Stimulated activated CD4-positive, alpha-beta T cell treated with anti-CD3 and anti-CD28 coated beads, Interleukin-15, amount 100 ng/mL, for 24 hours (primary cell): ENCODE results near the gene CCDC137.

Experiments used
- DNase-seq: peaks from one replicate; pipeline ENCODE4 v3.0.0-alpha.2; 2020

Gene CCDC137

DNA sequence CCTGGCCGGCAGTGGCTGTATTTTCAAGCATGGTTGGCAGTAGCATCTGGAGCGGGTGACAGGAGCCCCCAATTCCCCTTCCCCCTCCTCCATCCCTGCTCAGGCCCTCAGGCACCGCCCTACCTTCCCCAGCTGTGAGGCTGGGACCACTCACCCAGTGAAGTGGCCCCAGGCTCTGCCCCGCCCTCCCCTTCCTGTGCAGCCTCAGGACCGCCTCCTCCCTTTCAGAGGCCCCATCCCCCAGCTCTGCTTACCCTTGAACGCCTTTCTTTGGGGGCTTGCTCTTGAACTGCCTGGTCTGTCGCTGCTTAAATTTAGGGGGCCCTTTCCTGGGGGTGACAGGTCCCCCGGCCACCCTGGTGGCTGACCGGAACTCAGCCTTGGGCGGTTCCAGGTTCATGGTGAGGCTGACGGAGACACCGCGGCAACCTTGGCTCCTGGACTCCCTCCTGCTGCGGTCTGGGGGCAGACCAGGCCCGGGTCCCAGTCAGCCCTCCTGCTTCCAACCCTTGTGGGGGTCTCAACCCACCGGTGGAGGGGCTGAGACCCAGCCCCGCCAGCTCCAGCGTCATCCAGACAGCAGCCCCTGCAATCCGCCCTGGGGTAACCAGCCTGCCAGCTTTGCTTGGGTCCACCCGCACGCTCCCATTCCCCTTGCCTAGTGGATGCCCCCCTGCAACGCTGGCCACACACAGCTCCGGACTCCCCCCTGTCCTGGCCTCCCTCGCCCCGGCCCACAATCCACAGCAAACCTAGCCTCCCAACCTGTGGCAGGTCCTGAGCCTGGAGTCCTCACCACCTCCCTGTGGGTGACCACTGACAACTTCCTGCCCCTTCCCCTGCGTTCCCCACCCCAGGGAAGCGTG lies 13.4 kb upstream of the CCDC137 start:
- DNase-seq: peak; percentile 26

DNA sequence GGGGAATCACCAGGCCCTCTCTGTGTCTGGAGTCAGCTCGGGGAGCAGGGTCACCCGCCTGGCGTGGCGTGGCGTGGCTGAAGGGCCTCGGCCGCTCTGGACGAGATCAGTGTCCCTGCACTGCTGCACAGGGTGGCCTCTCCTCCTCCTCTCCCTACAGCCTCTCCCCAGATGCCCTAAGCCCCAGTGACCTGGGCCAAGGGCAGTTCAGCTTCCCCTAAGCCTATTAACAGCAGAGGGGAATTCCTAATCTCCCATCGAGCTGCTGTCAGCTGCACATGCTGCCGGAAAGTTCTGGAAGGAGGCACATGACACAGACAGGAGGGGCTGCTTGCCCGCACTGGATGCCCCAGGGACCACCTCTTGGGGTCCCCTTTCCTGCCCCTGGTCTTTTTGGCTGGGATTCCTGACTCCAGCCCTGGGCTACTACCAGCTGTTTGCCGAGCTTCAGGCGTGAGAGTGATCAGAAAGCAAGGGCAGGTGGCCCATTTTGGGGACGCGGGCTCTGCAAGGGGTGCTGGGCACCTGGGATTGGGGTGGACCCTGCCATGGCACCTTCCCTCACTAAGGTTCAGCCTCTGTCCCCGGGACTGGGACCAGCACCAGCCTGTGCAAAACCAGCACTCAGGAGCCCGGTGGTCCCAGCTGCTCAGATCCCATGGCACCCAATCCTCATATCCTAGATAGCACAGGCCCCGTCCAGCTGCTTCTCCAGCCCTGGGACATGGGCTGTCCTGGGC lies 11.0 kb upstream of the CCDC137 start:
- no peak for DNase-seq

DNA sequence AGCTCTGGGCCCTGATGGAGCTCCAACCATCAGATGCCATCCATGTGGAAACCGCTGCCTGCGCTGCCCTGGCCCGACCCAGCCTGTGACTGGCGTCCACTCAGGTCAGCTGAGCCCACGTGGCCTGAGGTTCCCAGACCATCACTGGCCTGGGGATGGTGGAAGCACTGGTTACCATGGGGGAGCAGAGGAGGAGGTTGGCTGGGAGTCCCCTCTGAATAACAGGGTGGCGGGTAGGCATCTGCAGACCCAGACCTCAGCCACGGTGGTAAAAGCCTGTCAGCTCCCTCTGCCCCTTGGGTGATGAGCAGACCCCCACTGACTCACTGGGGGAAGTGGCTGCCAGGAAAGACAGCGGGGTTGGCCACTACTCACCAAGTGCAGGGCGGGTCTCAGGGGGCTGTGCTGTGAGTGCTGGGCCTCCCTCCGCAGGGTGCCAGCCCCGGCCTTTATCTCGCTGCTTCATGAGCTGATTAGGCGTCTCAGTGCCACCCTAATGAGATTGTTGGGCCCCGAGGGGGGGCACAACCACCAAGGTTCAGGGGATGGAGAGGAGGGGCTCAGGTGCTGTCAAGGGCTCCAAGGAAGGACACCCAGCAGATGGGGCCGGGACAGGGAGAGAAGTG lies 10.3 kb upstream of the CCDC137 start, which contains the start of gene PDE6G:
Gene PDE6G (minus strand): TSS at position 425 of the 626 bp plus-strand sequence. CDS start 3,237 bp downstream, outside the sequence.
- no peak for DNase-seq

DNA sequence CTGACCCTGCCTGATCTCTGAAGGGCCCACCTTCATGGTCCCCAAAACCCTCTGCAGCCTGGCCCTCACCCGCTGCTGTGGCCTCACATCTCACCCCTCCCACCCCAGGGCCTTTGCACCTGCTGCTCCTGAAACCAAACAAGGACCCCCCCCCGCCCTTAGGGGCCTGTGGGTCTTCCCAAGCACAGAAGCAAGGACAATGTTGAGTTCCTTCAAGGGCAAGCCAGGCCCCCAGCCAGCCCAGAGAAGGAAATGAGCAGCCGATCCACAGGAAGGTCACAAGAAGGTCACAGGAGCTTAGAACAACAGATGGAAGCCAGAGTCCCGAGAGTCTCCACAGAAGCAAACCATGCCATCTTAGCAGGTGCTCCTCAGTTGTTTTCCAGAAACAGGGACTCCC lies 9.7 kb upstream of the CCDC137 start:
- DNase-seq: no peak

DNA sequence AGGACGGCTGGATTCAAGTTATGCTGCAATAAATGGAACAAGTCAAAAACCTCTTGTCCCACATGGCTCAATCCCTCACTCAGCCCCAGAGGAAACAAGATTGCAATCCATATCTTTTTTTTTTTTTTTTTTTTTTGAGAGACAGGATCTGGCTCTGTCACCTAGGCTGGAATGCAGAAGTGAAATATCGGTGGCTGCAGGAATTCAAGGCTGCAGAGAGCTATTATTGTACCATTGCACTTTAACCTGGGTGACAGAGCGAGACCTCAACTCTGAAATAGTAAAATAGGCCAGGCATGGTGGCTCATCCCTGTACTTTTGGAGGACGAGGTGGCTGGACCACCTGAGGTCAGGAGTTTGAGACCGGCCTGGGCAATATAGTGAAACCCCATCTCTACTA lies 7.5 kb upstream of the CCDC137 start:
- DNase-seq: no peak

DNA sequence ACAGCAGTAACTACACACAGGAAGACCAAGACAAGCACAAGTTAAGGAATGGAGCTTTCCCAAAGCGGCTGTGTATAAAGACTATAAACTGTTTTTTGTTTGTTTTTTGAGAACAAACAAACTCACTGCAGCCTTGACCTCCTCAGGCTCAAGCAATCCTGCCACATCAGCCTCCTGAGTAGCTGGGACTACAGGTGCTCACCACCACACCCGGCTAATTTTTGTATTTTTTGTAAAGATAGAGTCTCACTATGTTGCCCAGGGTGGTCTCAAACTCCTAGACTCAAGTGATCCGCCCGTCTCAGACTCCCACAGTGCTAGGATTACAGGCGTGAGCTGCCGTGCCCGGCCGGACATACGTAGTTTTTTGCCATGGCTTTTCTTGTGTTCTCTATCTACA lies 6.1 kb upstream of the CCDC137 start:
- no peak for DNase-seq

DNA sequence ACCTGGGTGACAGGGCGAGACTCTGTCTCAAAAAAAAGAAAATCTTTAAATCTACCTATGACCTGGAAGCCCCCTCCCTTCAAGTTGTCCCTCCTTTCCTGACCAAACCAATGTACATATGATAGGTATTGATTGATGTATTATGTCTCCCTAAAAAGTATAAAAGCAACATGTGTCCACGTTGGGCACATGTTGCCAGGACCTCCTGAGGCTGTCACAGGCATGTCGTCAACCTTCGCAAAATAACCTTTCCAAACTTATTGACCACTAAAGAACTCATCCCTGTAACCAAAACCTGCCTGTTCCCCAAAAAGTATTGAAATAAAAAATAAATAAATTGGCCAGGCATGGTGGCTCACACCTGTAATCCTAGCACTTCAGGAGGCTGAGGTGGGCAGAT lies 4.5 kb upstream of the CCDC137 start:
- DNase-seq: no peak

DNA sequence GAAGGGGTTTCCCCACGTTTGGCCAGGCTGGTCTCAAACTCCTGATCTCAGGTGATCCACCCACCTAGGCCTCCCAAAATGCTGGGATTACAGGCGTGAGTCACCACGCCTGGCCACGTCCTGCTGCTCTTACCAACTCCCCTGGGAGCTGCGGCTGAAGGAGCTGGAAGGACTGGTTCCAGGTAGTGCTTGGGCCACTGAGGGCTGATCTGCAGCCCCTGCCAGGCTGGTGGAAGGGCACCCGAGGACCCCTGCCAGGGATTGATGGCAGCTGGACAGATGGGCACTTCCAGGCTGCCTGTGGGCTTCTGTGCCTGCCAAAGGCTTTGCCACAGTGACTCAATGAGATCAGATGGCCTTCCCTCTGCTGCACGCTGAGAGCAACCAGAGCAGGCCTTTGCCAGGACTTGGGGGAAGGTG lies 2.5 kb upstream of the CCDC137 start:
- DNase-seq: peak; percentile 32

DNA sequence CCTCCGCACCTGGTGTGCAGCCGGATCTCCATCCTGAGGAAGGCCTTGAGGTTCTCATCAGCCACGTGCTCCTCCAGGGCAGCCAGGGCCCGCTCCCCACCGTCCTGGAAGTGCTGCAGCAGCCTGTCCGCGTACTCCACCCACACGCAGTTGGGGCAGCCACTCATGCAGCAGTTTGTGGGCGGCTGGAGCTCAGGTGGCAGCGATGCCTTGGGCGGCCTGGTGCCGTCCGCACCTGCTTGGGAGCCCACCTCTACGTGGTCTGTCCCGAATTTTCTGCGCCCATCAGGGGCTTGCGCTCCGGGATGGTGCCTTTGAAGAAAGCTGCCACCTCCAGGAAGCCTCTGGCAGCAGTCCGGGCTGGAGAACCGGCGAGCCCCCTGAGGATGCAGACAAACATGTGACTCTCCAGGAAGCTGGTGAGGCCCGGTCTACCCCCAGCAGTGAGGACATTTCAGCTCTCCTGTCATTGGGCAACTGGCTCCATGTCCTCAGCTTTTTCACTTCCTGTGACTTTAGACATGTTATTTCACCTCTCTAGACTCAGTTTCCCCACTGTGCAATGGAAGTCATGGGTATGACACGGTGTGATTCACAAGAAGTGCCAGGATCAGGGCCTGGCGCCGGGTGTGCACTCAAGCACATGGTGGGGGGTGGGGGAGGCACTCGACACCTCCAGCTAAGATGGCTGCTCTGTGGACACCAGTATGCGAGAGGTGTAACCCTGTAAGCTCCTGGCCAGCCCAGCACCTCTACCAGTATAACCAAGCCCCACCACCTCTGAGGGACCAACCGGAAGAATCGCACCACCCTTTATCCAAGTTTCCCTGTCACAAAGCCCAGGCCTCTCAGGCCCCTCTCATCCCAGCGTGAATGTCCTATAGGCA lies 1.1 kb upstream of the CCDC137 start:
- peak; percentile 79 for DNase-seq

DNA sequence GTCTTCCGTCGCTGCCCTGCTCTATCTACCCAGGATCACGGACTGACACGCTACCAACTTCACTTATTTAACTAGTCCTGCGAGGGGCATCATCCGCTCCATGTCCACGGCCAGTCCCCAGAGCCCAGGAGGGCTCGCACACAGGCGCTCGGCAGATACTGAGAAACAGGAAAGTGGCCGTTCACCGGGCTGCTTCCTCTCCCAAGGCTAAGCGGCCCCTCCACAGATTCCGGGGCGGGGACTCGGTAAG lies 520 bp upstream of the CCDC137 start:
- peak; percentile 46 for DNase-seq

DNA sequence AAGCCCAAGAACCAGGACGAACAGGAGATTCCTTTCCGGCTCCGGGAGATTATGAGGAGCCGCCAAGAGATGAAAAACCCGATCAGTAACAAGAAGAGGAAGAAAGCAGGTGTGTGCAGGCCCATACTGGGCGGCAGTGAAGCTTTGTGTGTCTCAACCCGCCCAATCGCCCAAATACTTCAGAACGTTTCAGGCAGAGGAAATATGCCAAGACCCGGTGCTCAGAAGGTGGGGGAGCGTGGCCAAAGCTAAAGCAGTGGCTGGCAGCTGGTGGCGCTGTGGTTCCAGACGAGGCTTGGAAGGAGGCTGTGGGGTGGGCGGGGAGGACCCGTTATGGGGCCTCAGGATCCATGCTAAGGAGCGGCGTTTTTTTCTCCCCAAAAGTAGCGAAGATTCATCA lies 1.2 kb downstream of the CCDC137 start:
- DNase-seq: no peak

DNA sequence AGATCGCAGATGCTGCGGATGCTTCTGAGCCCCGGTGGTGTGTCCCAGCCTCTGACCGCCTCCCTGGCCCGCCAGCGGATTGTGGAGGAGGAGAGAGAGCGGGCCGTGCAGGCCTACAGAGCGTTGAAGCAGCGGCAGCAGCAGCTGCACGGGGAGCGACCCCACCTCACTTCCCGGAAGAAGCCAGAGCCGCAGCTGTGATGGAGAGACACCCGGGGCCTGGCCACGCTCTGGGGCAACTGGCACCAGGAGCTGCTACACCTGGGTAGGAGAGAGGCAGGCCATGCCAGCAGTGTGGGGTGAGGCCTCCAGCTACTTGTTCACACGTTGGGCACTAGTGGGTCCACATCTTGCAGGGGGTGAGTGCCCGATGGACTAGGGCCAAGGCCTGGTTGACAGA lies 6.0 kb downstream of the CCDC137 start:
- no peak for DNase-seq

DNA sequence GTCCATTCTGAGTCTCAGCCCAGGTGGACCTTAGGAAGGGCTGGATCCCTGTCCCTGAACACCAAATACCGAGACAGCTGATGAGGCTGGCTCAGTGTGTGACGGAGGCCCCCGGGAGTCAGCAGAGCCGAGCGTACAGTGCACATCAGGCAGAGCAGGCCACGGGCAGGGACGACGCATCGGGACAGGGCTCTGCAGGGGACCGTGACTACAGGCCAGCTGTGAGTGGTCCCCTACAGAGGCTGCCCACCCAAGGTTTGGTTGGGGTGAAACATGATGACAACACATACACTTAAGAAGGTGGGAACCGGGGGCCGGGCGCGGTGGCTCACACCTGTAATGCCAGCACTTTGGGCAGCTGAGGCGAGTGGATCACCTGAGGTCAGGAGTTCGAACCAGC lies 6.4 kb downstream of the CCDC137 start:
- no peak for DNase-seq

DNA sequence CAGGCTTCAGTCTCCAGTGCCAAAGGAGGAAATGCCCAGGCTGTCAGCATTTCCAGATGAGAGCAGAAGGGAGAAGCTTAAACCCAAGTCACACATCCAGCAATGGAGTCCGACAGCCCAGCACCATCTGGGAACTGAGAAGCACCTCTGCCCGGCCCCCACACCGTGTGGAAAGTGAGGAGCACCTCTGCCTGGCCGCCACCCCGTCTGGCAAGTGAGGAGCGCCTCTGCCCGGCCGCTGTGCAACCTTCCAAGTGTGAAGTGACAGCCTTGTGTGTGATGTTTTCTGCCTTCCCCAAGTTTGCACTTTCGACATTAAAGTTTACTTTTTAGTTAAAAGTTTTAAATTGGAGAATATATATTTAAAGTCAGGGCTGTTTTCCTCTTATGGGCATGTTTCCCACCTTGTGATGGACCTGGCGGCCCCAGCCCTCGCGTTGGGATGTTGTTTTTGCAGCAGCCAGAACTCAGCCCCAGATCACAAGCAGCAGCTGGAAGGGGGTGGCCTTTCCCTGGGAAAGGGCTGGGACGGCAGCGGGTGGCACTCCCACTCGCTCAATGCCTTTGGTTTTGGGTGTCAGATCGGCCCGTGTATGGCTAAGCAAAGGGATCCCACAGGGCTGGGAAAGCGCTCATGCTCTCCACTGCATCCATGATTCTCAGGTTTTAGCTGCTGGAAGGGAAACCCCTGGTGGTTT lies 7.2 kb downstream of the CCDC137 start:
- no peak for DNase-seq

DNA sequence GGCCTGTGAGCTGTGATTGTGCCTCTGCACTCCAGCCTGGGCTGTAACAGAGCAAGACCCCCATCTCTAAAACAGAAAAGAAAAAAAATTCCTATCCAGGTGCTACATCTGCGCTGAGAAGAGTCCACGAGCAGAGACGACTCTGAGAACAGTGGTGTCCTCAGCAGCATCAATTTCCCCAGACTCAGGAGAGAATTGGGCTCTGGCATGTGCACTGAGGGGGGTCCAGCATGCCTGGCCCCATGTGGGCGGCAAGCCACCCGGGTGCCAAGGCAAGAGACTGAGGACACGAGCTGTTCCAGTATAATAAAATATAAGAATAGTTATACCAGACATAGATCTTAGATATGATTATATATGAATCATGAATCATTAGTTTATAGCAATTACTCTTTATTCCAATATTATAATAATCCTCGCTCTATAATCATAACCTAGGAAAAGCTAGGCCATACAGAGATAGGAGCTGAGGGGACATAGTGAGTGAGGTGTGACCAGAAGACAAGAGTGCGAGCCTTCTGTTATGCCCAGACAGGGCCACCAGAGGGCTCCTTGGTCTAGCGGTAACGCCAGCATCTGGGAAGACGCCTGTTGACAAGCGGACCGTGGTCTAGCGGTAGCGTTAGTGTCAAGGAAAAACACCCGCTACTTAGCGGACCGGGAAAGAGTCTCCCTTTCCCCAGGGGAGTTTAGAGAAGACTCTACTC lies 9.1 kb downstream of the CCDC137 start:
- DNase-seq: peak; percentile 45

DNA sequence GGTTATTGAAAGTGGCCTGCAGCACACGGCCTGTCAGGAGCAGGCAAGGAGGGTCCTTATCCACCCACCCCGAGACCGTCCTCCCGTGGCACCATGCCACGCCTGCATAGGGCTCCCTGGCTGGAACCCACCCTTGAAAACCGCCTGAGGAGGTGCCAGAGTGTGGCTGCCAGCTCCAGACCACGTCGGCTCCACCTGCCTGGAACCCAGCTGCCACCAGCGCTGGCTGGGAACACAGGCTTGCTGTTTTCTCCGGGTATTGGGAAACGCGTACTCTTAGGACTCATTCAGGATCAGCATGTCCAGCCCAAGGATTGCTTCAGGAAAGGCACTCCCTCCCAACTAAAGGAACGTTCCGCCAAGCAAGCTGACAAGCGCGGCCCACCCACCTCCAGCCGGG lies 10.4 kb downstream of the CCDC137 start:
- DNase-seq: no peak

DNA sequence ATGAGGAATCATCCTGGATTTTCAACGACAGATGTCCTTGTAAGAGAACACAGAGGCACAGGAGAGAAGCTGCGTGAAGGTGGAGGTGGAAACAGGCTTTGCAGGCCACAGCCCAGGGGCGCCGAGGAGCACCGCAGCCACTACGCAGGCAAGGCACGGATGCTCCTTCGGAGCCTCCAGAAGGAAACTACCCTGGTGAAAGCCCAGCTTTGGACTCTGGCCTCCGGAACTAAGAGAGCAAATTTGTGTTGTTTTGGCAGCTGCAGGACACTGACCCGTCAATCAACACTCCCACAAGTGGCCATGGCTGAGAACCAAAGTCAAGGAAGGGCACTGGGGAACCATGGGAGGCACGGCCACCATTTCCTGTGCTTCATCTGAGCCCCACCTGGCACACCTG lies 13.6 kb downstream of the CCDC137 start:
- DNase-seq: no peak

DNA sequence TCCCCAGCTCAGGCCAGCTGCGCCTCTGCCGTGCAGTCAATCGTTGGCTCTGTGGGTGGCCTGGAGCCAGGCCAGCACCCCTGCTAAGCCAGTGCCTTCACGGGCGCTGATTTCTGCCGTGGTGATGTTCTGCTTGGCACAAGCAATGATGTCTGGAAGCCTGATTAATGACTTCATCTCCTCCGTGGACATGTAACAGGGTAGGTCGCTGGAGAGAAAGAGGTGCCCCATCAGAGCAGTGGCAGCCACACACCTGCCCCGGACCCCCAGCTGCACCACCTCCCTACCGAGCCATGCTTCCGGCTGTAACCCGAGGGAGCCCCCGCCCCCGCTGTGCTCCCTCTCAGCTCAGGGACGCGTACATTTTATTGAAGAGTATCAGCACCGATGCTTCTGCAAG lies 15.1 kb downstream of the CCDC137 start:
- no peak for DNase-seq

DNA sequence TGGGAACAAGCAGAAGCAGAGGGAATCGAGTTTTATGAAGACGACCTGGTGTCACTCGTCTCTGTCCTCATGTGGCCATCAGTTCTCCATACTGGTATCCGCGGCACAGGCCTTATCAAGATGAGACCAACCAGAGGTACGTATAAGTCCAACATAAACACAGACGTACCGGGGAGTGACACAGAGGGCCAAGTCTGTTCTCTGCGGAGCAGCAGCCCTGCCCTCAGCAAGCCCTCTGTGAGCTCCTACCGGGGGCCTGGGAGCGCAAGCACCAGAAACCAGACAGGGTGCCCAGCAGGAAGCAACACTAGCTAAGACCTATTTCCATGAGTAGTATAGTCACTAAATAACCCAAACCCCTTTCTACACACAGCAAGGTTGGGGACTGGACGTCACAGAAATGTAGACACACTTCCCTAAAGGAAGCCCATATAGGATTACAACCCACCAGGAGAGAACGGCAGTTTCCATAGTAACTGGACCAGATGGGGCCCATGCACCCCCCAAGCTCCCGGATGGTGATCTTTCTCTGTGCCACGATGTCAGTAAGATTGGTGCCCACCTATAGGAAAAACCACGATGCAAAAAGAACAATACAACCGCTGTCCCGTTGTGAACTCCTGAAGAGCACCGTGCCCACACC lies 16.1 kb downstream of the CCDC137 start:
- DNase-seq: no peak

DNA sequence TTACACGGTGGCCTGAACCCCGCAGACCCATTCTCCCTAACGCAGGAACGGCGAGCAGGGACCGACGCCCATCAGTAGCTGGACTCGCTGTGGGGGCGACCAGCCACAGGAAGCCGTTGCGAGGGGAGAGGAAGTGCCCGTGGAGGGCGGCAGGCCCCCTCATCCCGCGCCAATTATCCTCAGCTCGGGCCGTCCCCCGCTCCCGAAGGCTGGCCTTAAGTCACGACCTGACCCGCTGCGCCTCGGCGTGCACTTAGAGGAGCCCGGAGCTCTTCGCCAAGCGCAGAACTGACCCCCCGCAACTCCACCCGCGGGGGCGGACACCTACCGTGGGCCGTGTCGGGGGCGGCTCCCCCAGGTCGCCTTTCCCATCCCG lies 16.7 kb downstream of the CCDC137 start:
- DNase-seq: no peak
